Cardiac muscle cell (in vitro differentiated cells and primary cell): ENCODE data around the gene RHOH. TPM values are rescaled to one million over a fixed set of nuclear protein-coding genes. Genes with fewer than 3 reads are reported as not detected.
"Not testable (repeated sequence)": the region's sequence is repeated elsewhere in the genome, so short reads cannot be mapped to it uniquely, and the experiment has no call there.

Experiments used
- DNase-seq, 2 donors: peaks; one replicate each; pipeline versions ENCODE4 v3.0.0 to v3.0.0-alpha.2; 2010 to 2017; ENCODE audit warnings: low read depth in 1 of 2, low spot score in 1 of 2
- H3K27ac ChIP-seq: fragments of 200-600 bp; sonication (generic); 2 replicates; pipeline ENCODE4 v1.5.1; 2016
- H3K27me3 ChIP-seq: fragments of 200-600 bp; sonication (generic); 2 replicates; pipeline ENCODE4 v1.6.0; 2016; ENCODE audit warnings: control low read depth
- H3K36me3 ChIP-seq: fragments of 200-600 bp; sonication (generic); 2 replicates; pipeline ENCODE4 v1.5.1; 2016; ENCODE audit warnings: control low read depth
- H3K4me1 ChIP-seq: fragments of 200-600 bp; sonication (generic); 2 replicates; pipeline ENCODE4 v1.8.1; 2017; ENCODE audit warnings: low read depth, mild to moderate bottlenecking, mixed run types
- H3K4me3 ChIP-seq: fragments of 200-600 bp; sonication (generic); 2 replicates; pipeline ENCODE4 v1.5.1; 2016; ENCODE audit warnings: mild to moderate bottlenecking
- H3K9me3 ChIP-seq: fragments of 200-600 bp; sonication (generic); 2 replicates; pipeline ENCODE4 v1.5.1; 2017; ENCODE audit warnings: low read depth, mild to moderate bottlenecking, control low read depth
- CTCF ChIP-seq: IDR thresholded peaks from 2 replicates; pipeline ENCODE4 v1.5.1; 2012; ENCODE audit warnings: low read depth, mild to moderate bottlenecking, low read length
- polyA plus RNA-seq: library from polyadenylated mRNA; unstranded; fragments of >200 nt; fragmentation: Nextera tagmentation; extraction: Ambion mirVana; gene quantifications from 2 replicates; pipeline ENCODE4 v1.2.1, GENCODE V29; 2016
- total RNA-seq: library from RNA; depleted of rRNA; stranded (reverse); fragments of >200 nt; gene quantifications from 2 replicates; pipeline ENCODE4 v1.2.3, GENCODE V29; 2016

RHOH gene
- total RNA-seq (not detected in 2 replicates), polyA plus RNA-seq (not detected in 2 replicates)

- Histone ChIP-seq H3K9me3 (no peaks in the 10 kb centered on the region), H3K36me3 (no peaks in the 10 kb centered on the region), H3K4me3 (no peak within 1 kb of the TSS), H3K27me3 (no peaks in the 10 kb centered on the region), H3K27ac (no peak within 1 kb of the TSS), H3K4me1 (peaks cover 6% of the 10 kb centered on the region)
- no peak for TF ChIP-seq CTCF
- no peak for DNase-seq
These were observed at the start of gene RHOH for GRCh38 chr4:40196724-40197281. Gene RHOH, plus strand, starts transcription at chr4:40197031. Its CDS starts 46,356 bp downstream, at chr4:40243387.

GRCh38 chr4:40147490-40147889 lies 49.3 kb upstream of the RHOH start:
- not testable (repeated sequence) for H3K9me3 ChIP-seq, DNase-seq, H3K27ac ChIP-seq, H3K27me3 ChIP-seq, H3K4me1 ChIP-seq, H3K4me3 ChIP-seq
- H3K36me3 ChIP-seq, result peaks cover 26% of the 10 kb centered on the region

- H3K27me3 ChIP-seq, result no peaks in the 10 kb centered on the region
- no peak overlapping the region for H3K27ac ChIP-seq
- peaks cover 15% of the 10 kb centered on the region for H3K36me3 ChIP-seq
- DNase-seq, result peak; percentile 57 to 82
- TF ChIP-seq CTCF, result peak; percentile 69
- H3K4me3 ChIP-seq, result no peak overlapping the region
- no peaks in the 10 kb centered on the region for H3K4me1 ChIP-seq
- H3K9me3 ChIP-seq, result no peaks in the 10 kb centered on the region
These were observed 46.9 kb upstream of the RHOH start for GRCh38 chr4:40149960-40150385.

- no peak for DNase-seq
- Histone ChIP-seq H3K4me1 (no peaks in the 10 kb centered on the region), H3K27me3 (no peaks in the 10 kb centered on the region), H3K27ac (no peak overlapping the region), H3K9me3 (no peaks in the 10 kb centered on the region), H3K4me3 (no peak overlapping the region), H3K36me3 (peaks cover 11% of the 10 kb centered on the region)
- no peak for TF ChIP-seq CTCF
These were observed 45.9 kb upstream of the RHOH start for GRCh38 chr4:40150932-40151331.

GRCh38 chr4:40152637-40153036 lies 44.2 kb upstream of the RHOH start:
- H3K36me3 ChIP-seq, result peaks cover 6% of the 10 kb centered on the region
- H3K4me3 ChIP-seq, result no peak overlapping the region
- no peaks in the 10 kb centered on the region for H3K27me3 ChIP-seq
- no peak for DNase-seq
- H3K9me3 ChIP-seq, result no peaks in the 10 kb centered on the region
- no peak for TF ChIP-seq CTCF
- H3K4me1 ChIP-seq, result no peaks in the 10 kb centered on the region
- no peak overlapping the region for H3K27ac ChIP-seq

GRCh38 chr4:40157436-40157835 lies 39.4 kb upstream of the RHOH start:
- Histone ChIP-seq H3K27me3 (no peaks in the 10 kb centered on the region), H3K9me3 (no peaks in the 10 kb centered on the region), H3K27ac (no peak overlapping the region), H3K4me3 (no peak overlapping the region), H3K36me3 (peaks cover 6% of the 10 kb centered on the region), H3K4me1 (no peaks in the 10 kb centered on the region)
- no peak for TF ChIP-seq CTCF
- DNase-seq, result no peak
